Epidermal melanocyte (primary cell): ENCODE data around the gene TTLL8.

Experiments used
- DNase-seq: peaks from one replicate; pipeline ENCODE4 v3.0.0; 2011; ENCODE audit warnings: low spot score; ENCODE audit not compliant: insufficient read length

Gene TTLL8

GRCh38 chr22:50002791-50003190 is 55.3 kb downstream of the TTLL8 start:
- DNase-seq: no peak

- DNase-seq: no peak
Measured at GRCh38 chr22:50001388-50002231, 56.5 kb downstream of the TTLL8 start.

GRCh38 chr22:50000587-50001387 is 57.3 kb downstream of the TTLL8 start:
- DNase-seq: no peak

- no peak for DNase-seq
Measured at GRCh38 chr22:49999946-50000586, 58.0 kb downstream of the TTLL8 start.

- DNase-seq: no peak
Measured at GRCh38 chr22:49999063-49999945, 58.8 kb downstream of the TTLL8 start.

- no peak for DNase-seq
Measured at GRCh38 chr22:49998718-49999062, 59.4 kb downstream of the TTLL8 start.

- DNase-seq: no peak
Measured at GRCh38 chr22:49997932-49998717, 60.0 kb downstream of the TTLL8 start.

GRCh38 chr22:49997251-49997599 is 60.9 kb downstream of the TTLL8 start:
- DNase-seq: no peak

GRCh38 chr22:49996518-49997250 is 61.4 kb downstream of the TTLL8 start:
- no peak for DNase-seq

- DNase-seq: no peak
Measured at GRCh38 chr22:49996119-49996517, 62.0 kb downstream of the TTLL8 start.

GRCh38 chr22:49995361-49996118 is 62.6 kb downstream of the TTLL8 start:
- DNase-seq: no peak

- DNase-seq: no peak
Measured at GRCh38 chr22:49995041-49995360, 63.1 kb downstream of the TTLL8 start.

- no peak for DNase-seq
Measured at GRCh38 chr22:49994361-49995040, 63.6 kb downstream of the TTLL8 start.

GRCh38 chr22:49993649-49994360 is 64.3 kb downstream of the TTLL8 start:
- no peak for DNase-seq

GRCh38 chr22:49992921-49993648 is 65.0 kb downstream of the TTLL8 start:
- no peak for DNase-seq

GRCh38 chr22:49991907-49992533 is 66.1 kb downstream of the TTLL8 start:
- no peak for DNase-seq

GRCh38 chr22:49991167-49991566 is 66.9 kb downstream of the TTLL8 start:
- DNase-seq: no peak
